Tibial nerve (tissue), 4 donors: ENCODE results near the gene KRT84. TPM values are rescaled to one million over a fixed set of nuclear protein-coding genes. Genes with fewer than 3 reads are reported as not detected.

ENCODE experiments used
- DNase-seq, 2 donors: peaks; one replicate each; pipeline ENCODE4 v3.0.0-alpha.2; 2019; ENCODE audit warnings: low spot score in 2 of 2
- H3K27ac ChIP-seq, 4 donors: fragments of 200-600 bp; sonication (generic) in 3 of 4; one replicate each; pipeline ENCODE4 v1.5.1; 2017 to 2019; ENCODE audit warnings: mild to moderate bottlenecking in 1 of 4
- H3K27me3 ChIP-seq, 2 donors: fragments of 200-600 bp; sonication (generic) in 1 of 2; one replicate each; pipeline versions ENCODE4 v1.5.1 to v1.6.0; 2017 to 2019
- H3K36me3 ChIP-seq, 3 donors: fragments of 200-600 bp; sonication (generic); one replicate each; pipeline ENCODE4 v1.5.1; 2018 to 2019
- H3K4me1 ChIP-seq, 4 donors: fragments of 200-600 bp; sonication (generic) in 3 of 4; one replicate each; pipeline ENCODE4 v1.5.1; 2017 to 2019
- H3K4me3 ChIP-seq, 4 donors: fragments of 200-600 bp; sonication (generic) in 3 of 4; one replicate each; pipeline ENCODE4 v1.5.1; 2017 to 2019; ENCODE audit warnings: mild to moderate bottlenecking in 1 of 4, moderate library complexity in 1 of 4
- H3K9me3 ChIP-seq, 4 donors: fragments of 200-600 bp; sonication (generic) in 3 of 4; one replicate each; pipeline ENCODE4 v1.5.1; 2017 to 2019
- EP300 ChIP-seq, 2 donors: sonication (generic); formaldehyde crosslinking; IDR thresholded peaks; one replicate each; pipeline ENCODE4 v1.6.1; 2017; ENCODE audit warnings: antibody characterized with exemption in 2 of 2, mild to moderate bottlenecking in 1 of 2
- POLR2A ChIP-seq, 2 donors: fragments of 450-650 bp; IDR thresholded peaks; one replicate each; pipeline ENCODE4 v1.6.1; 2017; ENCODE audit warnings: antibody characterized with exemption in 2 of 2, mild to moderate bottlenecking in 2 of 2, moderate library complexity in 2 of 2
- WGBS, 2 donors: methylation state at CpG; one replicate each; pipeline ENCODE4 v1.1.5; 2018; 5-methylcytosine and 5-hydroxymethylcytosine counted together
- total RNA-seq, 4 donors: library from RNA; depleted of rRNA; stranded (reverse); fragments of >200 nt; gene quantifications; one replicate each; pipeline ENCODE4 v1.1.0, GENCODE V29; 2016
- TF ChIP-seq, protein P1 (sequence below), 5 experiments: fragments of 200-600 bp in 3 of 5; fragments of 450-650 bp in 2 of 5; sonication (generic) in 3 of 5; IDR thresholded peaks; one replicate each; pipeline ENCODE4 v1.5.1; 2016 to 2019; ENCODE audit warnings: antibody characterized with exemption in 5 of 5, mild to moderate bottlenecking in 3 of 5, moderate library complexity in 2 of 5

Gene KRT84
- total RNA-seq, 4 donors from 2014 or later: not detected

DNA sequence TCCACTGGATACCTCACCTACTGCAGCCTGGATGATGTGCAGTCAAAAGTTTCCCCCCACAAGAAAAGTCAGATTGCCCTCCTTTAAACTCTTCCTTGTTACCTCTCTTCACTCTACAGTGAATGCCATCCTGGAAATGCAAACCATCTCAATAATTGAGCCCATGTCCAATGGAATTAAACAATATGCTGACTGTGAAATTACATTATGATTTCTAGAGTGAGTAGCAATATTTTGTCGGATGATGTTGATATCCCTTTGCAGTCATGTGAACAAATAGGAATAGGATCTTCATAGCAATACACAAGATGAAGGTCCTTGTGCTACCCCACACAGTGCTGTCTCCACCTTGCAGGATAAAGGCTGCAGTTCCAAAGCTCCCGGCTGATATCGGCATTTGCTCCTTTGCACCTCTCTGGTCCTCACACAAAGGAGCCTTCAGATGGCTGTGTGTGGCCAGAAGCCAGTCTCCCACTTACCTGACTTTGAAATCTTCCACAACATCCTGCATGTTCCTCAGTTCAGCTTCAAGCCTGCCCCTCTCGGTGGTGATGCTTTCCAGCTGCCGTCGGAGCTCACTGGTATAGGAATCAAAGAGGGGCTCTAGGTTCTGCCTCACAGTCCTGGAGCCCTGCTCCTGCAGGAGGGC lies 47.2 kb upstream of the KRT84 start:
- Histone ChIP-seq H3K4me3 (no peak overlapping the region), H3K27ac (no peak overlapping the region), H3K9me3 (no peaks in the 10 kb centered on the region), H3K4me1 (no peaks in the 10 kb centered on the region), H3K36me3 (no peaks in the 10 kb centered on the region), H3K27me3 (peaks cover 0 to 8% of the 10 kb centered on the region in 2 donors)
- no peak for DNase-seq
- TF ChIP-seq, protein P1, sequence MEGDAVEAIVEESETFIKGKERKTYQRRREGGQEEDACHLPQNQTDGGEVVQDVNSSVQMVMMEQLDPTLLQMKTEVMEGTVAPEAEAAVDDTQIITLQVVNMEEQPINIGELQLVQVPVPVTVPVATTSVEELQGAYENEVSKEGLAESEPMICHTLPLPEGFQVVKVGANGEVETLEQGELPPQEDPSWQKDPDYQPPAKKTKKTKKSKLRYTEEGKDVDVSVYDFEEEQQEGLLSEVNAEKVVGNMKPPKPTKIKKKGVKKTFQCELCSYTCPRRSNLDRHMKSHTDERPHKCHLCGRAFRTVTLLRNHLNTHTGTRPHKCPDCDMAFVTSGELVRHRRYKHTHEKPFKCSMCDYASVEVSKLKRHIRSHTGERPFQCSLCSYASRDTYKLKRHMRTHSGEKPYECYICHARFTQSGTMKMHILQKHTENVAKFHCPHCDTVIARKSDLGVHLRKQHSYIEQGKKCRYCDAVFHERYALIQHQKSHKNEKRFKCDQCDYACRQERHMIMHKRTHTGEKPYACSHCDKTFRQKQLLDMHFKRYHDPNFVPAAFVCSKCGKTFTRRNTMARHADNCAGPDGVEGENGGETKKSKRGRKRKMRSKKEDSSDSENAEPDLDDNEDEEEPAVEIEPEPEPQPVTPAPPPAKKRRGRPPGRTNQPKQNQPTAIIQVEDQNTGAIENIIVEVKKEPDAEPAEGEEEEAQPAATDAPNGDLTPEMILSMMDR (IDR thresholded peaks at IDR 0.05): no peak
- no peak for TF ChIP-seq POLR2A (IDR thresholded peaks at IDR 0.05)
- TF ChIP-seq EP300 (IDR thresholded peaks at IDR 0.05): no peak
- WGBS, 2 donors: 89 to 96% methylated on average over 6 of the region's 6 CpGs

DNA sequence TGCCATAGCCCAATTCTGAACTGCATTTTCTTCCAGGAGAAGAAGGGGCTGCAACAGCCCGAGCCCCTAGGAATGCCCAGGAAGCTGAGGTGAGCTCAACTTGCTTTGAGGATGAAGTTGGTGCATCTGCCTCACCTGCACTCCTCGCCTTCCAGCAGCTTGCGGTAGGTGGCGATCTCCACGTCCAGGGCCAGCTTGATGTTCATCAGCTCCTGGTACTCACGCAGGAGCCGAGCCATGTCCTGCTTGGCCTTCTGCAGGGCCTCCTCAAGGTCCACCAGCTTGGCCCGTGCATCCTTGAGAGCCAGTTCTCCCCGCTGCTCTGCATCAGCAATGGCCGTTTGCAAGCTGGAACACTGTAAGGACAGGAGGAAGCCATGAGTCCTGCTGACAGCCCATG lies 42.7 kb upstream of the KRT84 start:
- Histone ChIP-seq H3K4me3 (no peak overlapping the region), H3K36me3 (no peaks in the 10 kb centered on the region), H3K9me3 (no peaks in the 10 kb centered on the region), H3K27me3 (peaks cover 0 to 3% of the 10 kb centered on the region in 2 donors), H3K27ac (no peak overlapping the region), H3K4me1 (peaks cover 0 to 8% (median 0%) of the 10 kb centered on the region in 4 donors)
- TF ChIP-seq, protein P1 (IDR thresholded peaks at IDR 0.05): no peak
- no peak for TF ChIP-seq EP300 (IDR thresholded peaks at IDR 0.05)
- TF ChIP-seq POLR2A (IDR thresholded peaks at IDR 0.05): no peak
- DNase-seq: no peak
- 80 to 85% methylated on average over 8 to 9 of the region's 10 CpGs for WGBS, 2 donors

DNA sequence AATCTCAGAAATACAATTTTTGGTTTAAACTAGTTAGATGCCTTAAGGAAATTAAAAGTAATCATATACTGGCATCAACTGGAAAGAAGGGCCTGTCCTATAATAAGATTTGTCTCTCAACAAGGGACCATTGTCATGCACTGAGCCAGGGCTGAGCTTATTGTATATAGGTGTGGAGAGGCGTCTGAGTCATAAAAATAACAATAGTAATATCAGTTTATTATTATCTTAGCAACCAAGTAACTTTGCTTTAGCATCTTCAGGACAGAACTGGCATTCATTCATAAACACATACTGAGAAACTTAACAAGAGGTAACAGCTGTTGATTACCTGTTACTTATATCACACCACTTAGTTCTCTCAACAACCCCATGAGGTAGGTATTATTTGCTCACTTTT lies 41.6 kb upstream of the KRT84 start:
- no peak for TF ChIP-seq POLR2A (IDR thresholded peaks at IDR 0.05)
- TF ChIP-seq, protein P1 (IDR thresholded peaks at IDR 0.05): no peak
- TF ChIP-seq EP300 (IDR thresholded peaks at IDR 0.05): no peak
- Histone ChIP-seq H3K36me3 (no peaks in the 10 kb centered on the region), H3K9me3 (no peaks in the 10 kb centered on the region), H3K4me1 (peaks cover 0 to 8% (median 0%) of the 10 kb centered on the region in 4 donors), H3K27ac (no peak overlapping the region), H3K27me3 (no peaks in the 10 kb centered on the region), H3K4me3 (no peak overlapping the region)
- no peak for DNase-seq
- WGBS, 2 donors: 47 to 59% methylated on average over 1 of the region's 1 CpG

DNA sequence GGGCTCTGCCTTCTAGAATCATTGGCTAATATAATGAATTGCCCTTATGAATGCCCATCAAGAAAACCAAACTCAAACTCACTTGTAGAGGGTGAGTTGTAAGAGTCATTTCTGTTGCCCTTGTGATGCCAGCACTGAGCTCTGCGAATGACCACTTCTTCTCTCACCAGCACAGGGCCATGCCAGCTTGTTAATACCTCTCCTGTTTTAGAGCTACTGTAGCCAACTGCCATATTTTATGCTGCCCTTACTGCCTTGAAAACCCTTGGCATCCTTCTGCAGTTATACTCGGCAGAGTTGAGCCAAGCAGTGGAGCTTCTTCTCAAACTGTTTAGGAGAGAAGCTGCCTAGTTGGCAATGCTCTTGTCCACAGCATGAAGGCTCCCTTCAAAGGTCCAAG lies 40.6 kb upstream of the KRT84 start:
- H3K27me3 ChIP-seq: no peaks in the 10 kb centered on the region
- H3K4me1 ChIP-seq: peaks cover 0 to 8% (median 0%) of the 10 kb centered on the region in 4 donors
- WGBS, 2 donors: 87 to 94% methylated on average over 2 of the region's 2 CpGs
- H3K27ac ChIP-seq: no peak overlapping the region
- no peak for TF ChIP-seq EP300 (IDR thresholded peaks at IDR 0.05)
- no peak for TF ChIP-seq POLR2A (IDR thresholded peaks at IDR 0.05)
- TF ChIP-seq, protein P1 (IDR thresholded peaks at IDR 0.05): no peak
- H3K36me3 ChIP-seq: no peaks in the 10 kb centered on the region
- no peak overlapping the region for H3K4me3 ChIP-seq
- no peak for DNase-seq
- no peaks in the 10 kb centered on the region for H3K9me3 ChIP-seq

DNA sequence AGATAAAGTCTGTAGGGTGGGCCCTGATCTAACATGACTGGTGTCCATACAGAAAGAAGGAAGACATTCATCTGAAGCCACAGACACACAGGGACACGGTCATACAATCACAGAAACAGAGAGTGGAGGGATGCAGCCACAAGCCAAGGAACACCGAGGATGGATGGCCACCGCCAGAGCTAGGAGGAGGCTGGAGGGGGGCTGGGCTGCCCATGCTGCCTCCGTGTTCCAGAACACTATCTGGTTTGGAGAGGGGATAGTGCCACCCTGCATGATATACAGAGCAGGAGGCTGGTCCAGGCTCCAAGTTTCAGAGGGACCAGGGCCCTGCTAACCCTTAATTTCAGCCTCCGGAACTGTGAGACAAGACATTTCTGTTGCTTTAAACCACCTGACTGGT lies 40.0 kb upstream of the KRT84 start:
- H3K9me3 ChIP-seq: no peaks in the 10 kb centered on the region
- H3K27me3 ChIP-seq: no peaks in the 10 kb centered on the region
- DNase-seq: no peak
- peaks cover 0 to 8% (median 0%) of the 10 kb centered on the region in 4 donors for H3K4me1 ChIP-seq
- no peak for TF ChIP-seq POLR2A (IDR thresholded peaks at IDR 0.05)
- TF ChIP-seq, protein P1 (IDR thresholded peaks at IDR 0.05): no peak
- TF ChIP-seq EP300 (IDR thresholded peaks at IDR 0.05): no peak
- H3K4me3 ChIP-seq: no peak overlapping the region
- no peaks in the 10 kb centered on the region for H3K36me3 ChIP-seq
- no peak overlapping the region for H3K27ac ChIP-seq
- WGBS, 2 donors: 84 to 87% methylated on average over 5 of the region's 5 CpGs
